MV-4-11 (cell line): ENCODE results near the gene PPP2R2D.

Experiments used
- DNase-seq: peaks from one replicate; lab custom pipeline; 2025; lab: John Stamatoyannopoulos, UW

Gene PPP2R2D

GRCh38 chr10:131900350-131901152 lies at the start of gene PPP2R2D:
PPP2R2D (plus strand) TSS chr10:131901008; CDS start chr10:131901149, 141 bp downstream.
- peak; percentile 79 for DNase-seq

- DNase-seq = no peak
Observed at GRCh38 chr10:131851346-131851745, 49.5 kb upstream of the PPP2R2D start.

GRCh38 chr10:131852176-131852822 lies 48.5 kb upstream of the PPP2R2D start:
- DNase-seq = no peak

GRCh38 chr10:131852823-131853609 lies 47.8 kb upstream of the PPP2R2D start:
- no peak for DNase-seq

- DNase-seq = no peak
Observed at GRCh38 chr10:131853610-131853964, 47.2 kb upstream of the PPP2R2D start.

GRCh38 chr10:131854579-131855335 lies 46.1 kb upstream of the PPP2R2D start:
- DNase-seq = no peak

- DNase-seq = no peak
Observed at GRCh38 chr10:131855461-131856401, 45.1 kb upstream of the PPP2R2D start.

GRCh38 chr10:131856441-131857094 lies 44.2 kb upstream of the PPP2R2D start:
- DNase-seq = no peak

- DNase-seq = no peak
Observed at GRCh38 chr10:131857156-131858117, 43.4 kb upstream of the PPP2R2D start.

GRCh38 chr10:131858118-131858515 lies 42.7 kb upstream of the PPP2R2D start:
- DNase-seq = no peak

- no peak for DNase-seq
Observed at GRCh38 chr10:131858583-131859340, 42.0 kb upstream of the PPP2R2D start.

- DNase-seq = no peak
Observed at GRCh38 chr10:131859341-131860020, 41.3 kb upstream of the PPP2R2D start.

- no peak for DNase-seq
Observed at GRCh38 chr10:131860311-131860710, 40.5 kb upstream of the PPP2R2D start.

GRCh38 chr10:131860806-131861440 lies 39.9 kb upstream of the PPP2R2D start:
- no peak for DNase-seq

GRCh38 chr10:131862548-131862947 lies 38.3 kb upstream of the PPP2R2D start:
- no peak for DNase-seq

- DNase-seq = no peak
Observed at GRCh38 chr10:131865223-131865917, 35.4 kb upstream of the PPP2R2D start.

- DNase-seq = no peak
Observed at GRCh38 chr10:131866673-131867072, 34.1 kb upstream of the PPP2R2D start.
